Epithelial cell of proximal tubule (primary cell): Measurements from ENCODE around the gene NSRP1. TPM values are rescaled to one million over a fixed set of nuclear protein-coding genes. Genes with fewer than 3 reads are reported as not detected.
"Not testable (repeated sequence)": the region's sequence is repeated elsewhere in the genome, so short reads cannot be mapped to it uniquely, and the experiment has no call there.

Source experiments
- DNase-seq: peaks from one replicate; pipeline ENCODE4 v3.0.0-alpha.2; 2011; ENCODE audit warnings: low read depth
- H3K4me3 ChIP-seq: 2 replicates; pipeline ENCODE4 v1.5.1; 2011; ENCODE audit warnings: low read depth, mild to moderate bottlenecking, low read length
- total RNA-seq: library from RNA; depleted of rRNA; stranded (reverse); fragments of >200 nt; gene quantifications from 2 replicates; pipeline ENCODE4 v1.2.3, GENCODE V29; 2015
- TF ChIP-seq, protein P1 (sequence below): conservative IDR thresholded peaks from 2 replicates; pipeline ENCODE4 v1.5.1; 2012; ENCODE audit warnings: low read depth, mild to moderate bottlenecking, low read length

NSRP1 gene
- total RNA-seq, 1 donor from 2014 or later: 7.0 TPM

DNA sequence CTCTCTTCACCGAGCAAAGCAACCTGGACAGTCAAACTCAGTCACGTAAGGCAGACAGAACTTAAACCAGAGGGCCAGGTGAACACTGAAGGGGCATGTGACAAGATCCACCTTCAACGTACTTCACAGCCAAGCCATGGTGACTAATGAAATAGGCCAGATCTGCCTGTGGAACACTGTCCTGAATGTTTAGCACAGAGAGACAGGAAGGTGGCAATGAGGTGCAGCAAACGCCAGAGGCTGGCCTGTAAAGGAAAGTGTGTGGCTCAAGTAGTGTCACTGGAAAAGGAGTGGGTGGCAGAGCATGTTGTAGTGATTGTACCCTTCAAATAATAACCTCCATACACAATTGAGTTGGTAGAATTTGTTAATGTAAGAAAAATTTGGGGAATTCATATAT lies 80.8 kb downstream of the NSRP1 start:
- no peak for DNase-seq
- TF ChIP-seq, protein P1, sequence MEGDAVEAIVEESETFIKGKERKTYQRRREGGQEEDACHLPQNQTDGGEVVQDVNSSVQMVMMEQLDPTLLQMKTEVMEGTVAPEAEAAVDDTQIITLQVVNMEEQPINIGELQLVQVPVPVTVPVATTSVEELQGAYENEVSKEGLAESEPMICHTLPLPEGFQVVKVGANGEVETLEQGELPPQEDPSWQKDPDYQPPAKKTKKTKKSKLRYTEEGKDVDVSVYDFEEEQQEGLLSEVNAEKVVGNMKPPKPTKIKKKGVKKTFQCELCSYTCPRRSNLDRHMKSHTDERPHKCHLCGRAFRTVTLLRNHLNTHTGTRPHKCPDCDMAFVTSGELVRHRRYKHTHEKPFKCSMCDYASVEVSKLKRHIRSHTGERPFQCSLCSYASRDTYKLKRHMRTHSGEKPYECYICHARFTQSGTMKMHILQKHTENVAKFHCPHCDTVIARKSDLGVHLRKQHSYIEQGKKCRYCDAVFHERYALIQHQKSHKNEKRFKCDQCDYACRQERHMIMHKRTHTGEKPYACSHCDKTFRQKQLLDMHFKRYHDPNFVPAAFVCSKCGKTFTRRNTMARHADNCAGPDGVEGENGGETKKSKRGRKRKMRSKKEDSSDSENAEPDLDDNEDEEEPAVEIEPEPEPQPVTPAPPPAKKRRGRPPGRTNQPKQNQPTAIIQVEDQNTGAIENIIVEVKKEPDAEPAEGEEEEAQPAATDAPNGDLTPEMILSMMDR: no peak

DNA sequence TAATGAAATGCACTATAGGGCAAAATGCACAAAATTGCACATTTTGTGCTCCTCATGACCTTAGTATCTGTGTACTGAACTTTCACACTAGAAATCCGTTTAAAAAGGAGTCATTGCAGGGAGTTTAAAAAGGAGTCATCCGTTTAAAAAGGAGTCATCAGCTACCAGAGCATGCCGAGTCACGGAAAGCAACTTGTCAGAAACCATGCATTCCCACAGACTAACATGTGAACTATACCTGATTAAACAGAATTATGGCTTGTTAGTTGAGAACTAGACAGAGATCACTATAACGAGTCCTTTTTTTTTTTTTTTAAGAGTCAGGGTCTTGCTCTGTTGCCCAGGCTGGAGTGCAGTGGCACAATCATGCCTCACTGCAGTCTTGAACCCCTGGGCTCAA lies 83.0 kb downstream of the NSRP1 start:
- H3K4me3 ChIP-seq: no peak overlapping the region
- TF ChIP-seq, protein P1: no peak
- no peak for DNase-seq

More for the DNA sequence above, 80.8 kb downstream of the NSRP1 start:
- no peak overlapping the region for H3K4me3 ChIP-seq

DNA sequence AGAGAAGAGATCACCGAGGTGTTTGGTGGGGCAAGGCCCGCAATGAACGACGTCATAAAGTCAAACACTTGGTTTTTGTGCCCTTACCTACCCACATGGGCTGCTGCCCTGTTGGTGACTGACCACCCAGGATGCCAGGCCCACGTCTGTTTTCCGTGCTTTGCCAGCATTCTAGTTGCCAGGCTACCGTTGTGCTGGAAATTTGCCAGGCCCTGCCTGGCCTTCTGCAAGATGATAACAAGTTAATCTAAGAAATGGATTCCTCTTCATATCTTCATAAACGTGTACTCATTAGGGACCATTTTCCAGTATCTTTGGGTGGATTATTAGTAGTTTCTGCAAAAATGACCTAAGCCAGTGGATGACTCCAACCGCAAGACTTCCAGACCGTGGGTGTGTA lies 83.5 kb downstream of the NSRP1 start:
- no peak for DNase-seq
- no peak overlapping the region for H3K4me3 ChIP-seq
- TF ChIP-seq, protein P1: no peak

DNA sequence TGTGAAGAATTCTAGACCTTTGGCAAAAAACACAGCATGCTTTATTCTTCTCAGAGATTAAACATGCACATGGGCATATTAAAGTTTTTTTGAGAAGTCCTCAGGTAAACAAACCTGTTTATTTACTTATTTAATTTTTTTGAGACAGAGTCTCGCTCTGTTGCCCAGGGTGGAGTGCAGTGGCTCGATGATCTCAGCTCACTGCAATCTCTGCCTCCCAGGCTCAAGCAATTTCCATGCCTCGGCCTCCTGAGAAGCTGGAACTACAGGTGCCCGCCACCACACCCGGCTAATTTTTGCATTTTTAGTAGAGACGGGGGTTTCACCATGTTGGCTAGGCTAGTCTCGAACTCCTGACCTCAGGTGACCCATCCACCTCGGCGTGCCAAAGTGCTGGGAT lies 84.0 kb downstream of the NSRP1 start:
- H3K4me3 ChIP-seq, DNase-seq: not testable (repeated sequence)

DNA sequence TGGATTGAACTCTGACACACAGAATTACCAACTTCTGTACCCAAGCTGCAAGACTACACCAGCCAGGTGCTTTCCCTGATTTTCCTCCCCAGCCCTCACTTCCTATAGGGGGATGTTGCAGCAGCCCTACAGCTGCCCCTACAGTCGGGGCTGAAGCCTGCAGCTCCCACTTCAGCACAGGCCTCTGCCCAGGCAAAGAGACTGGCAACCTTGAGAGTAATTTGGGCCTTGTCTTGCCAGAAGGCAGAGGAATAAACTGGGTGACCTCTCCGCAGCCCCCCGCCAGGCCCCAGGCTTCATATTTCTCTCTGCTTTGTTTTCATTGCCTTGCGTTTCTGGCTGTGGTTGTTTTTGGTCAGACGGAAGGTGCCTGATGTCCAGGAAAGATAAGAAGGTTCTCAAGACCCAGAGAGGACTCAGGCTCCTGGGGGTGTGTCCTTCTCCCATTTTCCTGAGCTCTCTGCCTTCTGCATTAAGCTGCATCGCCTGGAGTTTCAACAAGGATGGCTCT lies 86.9 kb downstream of the NSRP1 start:
- TF ChIP-seq, protein P1: no peak
- no peak overlapping the region for H3K4me3 ChIP-seq

DNA sequence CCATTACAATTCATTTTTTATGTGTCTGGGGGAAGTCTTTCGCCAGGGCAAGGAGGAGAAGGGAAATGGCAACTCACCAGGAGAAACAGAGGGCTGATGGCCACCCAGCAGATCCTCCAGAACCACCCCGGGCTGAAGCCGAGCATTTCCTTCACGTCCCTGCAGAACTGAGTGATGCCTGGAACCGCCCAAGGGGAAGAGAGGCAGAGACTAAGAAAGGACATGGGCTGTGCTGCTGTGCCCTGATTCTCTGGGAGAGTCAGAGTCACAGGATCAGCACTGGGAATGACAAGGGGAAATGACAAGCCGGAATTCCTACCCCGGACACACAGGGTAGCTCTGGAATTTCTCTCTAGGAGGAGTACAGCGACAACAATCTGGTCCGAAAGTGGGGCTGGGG lies 91.0 kb downstream of the NSRP1 start:
- H3K4me3 ChIP-seq: no peak overlapping the region
- TF ChIP-seq, protein P1: no peak
- no peak for DNase-seq

More for the DNA sequence above, 86.9 kb downstream of the NSRP1 start:
- no peak for DNase-seq

DNA sequence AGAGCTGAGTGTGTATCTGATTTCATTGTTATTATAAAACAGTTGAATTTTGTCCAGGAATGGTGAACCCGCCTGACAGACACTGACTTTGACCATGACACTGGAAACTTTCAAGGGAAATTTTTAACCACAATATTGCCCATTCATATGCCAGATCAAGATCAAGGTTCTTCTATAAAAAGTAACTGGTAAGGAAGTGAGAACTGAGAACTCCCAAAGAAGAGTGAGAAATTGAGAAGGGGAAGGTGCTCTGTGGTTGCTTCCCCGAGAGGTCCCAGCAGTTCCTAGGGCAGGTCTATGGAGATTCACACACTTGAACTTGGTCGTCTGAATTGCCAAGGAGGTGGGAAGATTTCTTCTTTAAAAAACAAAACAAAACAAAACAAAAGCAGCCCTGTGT lies 91.6 kb downstream of the NSRP1 start:
- TF ChIP-seq, protein P1: no peak
- DNase-seq: no peak
- H3K4me3 ChIP-seq: no peak overlapping the region
